Stimulated activated CD4-positive, alpha-beta T cell treated with anti-CD3 and anti-CD28 coated beads, TNF-alpha, amount 100 ng/mL, for 1 hour (primary cell): ENCODE measurements around the gene TAF6.

ENCODE experiments used
- DNase-seq, 3 donors: peaks; one replicate each; pipeline ENCODE4 v3.0.0-alpha.2; 2020; ENCODE audit warnings: low read depth in 3 of 3, low spot score in 1 of 3

Gene TAF6

DNA sequence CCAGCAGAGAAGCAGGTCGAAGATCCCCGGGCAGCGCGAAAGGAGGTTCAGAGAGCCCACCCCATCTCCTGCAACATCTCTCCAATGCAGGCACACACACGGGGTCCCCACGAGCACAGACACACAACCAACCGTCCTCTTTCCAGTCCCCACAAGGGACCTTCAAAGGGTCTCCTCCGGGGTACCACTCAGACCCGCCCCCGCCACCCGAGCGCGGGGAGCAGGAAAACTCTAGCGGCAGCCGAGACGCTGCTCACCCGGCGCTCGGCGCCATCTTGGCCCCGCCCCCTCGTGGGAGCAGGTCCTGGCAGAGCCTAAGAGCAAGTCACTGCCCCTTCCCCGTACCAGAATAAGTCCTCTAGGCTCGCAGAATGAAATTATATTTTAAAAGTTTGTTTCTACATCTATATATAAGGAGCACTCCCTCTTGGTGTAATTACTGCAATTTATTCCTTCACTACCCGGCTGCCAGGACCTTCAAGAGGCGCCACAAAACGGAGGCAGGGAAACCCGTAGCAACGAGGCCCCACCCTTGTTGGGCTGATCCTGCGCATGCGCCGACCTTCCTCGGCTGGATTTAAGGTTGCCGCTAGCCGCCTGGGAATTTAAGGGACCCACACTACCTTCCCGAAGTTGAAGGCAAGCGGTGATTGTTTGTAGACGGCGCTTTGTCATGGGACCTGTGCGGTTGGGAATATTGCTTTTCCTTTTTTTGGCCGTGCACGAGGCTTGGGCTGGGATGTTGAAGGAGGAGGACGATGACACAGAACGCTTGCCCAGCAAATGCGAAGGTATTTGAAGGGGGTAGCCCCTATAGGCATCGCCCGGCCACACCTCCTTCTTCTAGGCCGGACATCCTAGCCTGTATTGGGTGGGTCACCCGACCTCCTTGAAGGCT is at the start of gene TAF6, which contains the start of gene CNPY4:
TAF6 (minus strand) TSS at position 287 of the 898 bp plus-strand sequence. CDS start 5,149 bp downstream, outside the sequence.
CNPY4 (plus strand) TSS at position 563 of the 898 bp plus-strand sequence; CDS start at position 674, 111 bp downstream.
- DNase-seq: peak; percentile 88 to 93 (median 91)

DNA sequence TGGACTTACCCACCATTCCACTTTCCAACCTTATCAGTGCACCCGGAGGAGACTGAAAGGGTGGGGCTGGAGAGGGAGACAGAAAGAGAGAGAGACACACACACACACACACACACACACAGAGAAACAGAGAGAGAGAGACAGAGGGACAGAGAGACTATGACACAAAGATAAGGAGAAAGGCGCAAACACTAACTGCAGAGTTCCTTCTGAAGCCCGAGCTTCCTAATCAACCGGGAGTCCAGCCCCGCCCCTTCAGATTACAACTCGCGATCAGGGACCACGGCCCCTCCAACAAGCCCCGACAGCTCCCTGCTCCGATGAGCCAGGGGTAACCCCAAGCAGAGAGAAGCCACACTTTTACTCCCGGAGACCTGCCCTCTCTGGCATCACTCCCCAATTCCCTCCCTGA is 48.8 kb upstream of the TAF6 start:
- no peak for DNase-seq

DNA sequence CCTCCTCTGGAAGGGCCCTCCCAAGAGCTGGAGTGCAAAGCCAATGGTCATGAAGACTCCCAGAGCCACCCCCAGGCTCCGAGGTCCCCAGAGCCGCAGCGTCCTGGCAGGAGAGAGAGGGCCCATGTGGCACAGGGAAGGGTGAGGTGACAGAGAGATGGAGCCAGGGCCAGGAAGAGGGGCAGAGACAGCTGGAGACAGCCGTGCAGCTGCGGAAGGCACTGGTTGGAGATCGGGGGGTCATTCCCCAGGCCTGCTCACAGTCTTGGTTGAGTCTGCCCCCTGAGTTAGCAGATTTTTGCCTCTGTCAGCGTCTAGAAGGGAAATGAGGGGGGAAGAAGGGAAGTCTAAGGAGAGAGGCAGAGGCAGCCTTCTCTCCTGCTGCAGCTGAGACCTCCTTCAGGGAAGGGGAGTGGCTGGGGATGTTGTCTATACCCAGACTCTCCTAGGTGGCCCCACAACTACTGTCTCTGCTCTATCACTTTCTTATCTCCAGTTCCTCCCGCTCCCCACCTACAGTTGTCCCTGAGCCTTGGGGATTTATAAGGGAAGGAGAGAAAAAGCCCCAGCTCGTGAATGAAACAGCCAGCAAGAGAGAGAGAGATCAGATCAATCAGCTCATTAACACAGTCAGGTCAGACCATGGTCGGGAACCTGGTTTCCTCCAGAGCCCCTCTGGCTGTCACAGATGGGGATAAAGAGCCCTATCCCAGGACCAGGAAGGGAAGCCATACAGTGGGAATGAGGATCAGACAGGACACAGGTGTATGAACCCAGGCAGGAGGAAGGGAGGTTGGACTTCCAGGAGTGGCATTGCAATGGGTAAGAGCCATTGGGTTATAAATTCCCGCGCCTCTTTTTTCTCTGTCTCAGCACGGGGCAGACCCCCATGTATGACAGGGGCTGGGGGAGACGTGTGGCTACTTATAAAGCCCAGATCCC is 48.1 kb upstream of the TAF6 start:
- DNase-seq: no peak

DNA sequence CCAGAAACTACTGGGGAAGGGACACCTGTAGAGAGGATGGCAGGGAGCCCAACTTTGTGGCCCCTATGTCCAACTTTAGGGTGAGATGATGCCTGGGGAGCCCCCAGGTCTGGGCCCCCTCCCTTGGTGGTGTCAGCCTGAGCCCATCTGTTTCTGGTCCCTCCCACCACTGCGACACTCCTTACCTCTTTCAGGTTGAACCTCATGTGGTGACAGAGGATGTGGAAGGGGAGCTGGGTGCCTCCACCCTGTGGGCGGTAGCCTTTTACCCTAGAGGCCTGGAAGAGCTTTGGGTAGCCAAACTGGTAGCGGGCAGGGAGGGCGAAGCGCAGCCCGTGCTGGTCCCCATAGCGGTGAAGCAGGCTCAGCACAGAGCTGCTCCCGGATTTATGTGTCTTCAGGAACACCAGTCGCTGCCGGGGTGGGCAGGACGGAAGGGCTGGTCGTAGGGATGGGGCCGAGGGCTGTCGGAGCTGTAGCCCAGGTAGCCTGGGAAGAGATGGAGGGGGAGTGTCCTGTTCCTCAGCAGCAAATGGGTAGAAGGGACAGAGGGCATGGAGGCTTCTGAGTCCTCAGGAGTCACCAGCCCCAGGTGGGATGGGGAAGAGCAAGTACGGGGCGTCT is 47.3 kb upstream of the TAF6 start:
- no peak for DNase-seq

DNA sequence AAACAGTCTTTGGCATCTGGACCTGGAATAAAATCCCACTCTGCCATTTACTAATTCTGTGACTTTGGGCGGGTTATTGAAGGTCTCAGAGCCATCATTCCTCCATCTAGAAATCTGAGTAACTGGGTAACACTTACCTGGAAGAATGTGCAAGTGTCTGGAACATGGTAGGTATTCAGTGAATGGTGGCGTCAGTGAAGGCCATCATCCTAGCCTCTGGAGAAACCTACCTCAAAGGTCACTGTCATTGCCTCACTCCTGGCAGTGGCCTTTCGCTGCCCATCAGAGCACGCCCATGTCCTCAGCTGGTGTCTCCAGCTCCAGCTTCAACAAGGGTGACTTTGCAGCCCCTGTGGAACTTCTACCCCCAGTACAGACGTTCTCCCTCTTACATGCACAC is 44.7 kb upstream of the TAF6 start:
- no peak for DNase-seq

DNA sequence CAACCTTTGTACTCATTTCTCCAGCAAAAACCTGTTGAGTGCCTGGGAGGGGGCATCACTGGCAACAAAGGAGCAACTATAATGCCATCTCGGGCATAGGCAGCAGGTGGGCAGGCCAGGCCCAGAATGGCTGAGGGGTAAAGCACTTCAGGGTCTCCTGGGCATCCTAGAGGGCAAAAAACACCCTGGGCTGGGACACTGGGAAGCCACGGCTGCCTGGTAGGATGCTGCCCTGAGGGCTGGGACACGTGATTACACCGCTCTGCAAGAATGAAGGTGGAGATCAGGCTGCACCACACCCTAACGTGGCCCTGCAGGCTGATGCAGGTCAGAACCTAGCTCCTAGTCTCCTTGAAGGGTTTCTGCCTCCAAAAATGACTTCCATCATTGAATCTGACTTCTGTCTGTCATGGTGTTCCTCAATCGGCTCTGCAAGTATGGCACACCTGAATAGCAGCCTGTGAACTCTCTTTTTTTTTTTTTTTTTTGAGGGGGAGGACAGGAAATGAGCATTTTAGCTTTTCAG is 43.9 kb upstream of the TAF6 start:
- no peak for DNase-seq

DNA sequence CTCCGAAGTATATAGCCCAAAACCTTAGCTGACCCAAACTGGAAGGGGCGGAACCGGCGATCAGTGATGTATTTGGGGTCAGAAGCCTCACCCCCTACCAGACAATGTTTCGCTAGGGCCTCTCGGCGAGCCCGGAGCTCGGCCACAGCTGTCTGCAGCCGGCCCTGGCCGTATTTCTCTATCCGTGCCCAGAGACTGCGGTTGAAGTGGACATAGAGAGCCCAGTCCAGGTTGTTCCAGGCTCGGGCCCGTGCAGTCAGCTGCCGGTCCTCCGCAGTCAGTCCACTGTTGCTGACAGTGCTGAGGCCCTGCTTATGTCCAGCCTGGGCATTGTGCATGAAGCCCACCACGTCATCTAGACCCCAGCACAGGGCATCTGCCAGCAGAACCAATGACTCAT is 40.9 kb upstream of the TAF6 start:
- no peak for DNase-seq

DNA sequence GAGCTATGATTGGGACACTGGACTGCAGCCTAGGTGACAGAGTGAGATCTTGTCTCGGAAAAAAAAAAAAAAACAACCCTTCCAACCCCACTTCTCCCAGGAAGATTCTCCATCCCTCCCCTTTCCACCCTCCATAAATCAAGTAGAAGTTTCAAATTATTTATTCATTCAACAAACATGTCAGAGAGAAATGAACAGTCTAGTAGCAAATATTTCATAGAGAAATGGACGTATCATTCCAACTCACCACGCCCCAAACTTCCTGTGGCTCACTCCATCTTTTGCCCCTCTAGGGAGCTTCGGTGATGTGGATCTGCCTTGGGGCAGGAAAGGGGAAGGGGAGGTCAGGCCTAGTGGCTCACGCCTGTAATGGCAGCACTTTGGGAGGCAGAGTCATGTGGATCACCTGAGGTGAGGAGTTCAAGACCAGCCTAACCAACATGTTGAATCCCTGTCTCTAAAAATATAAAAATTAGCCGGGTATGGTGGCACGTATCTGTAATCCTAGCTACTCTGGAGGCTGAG is 40.0 kb upstream of the TAF6 start:
- no peak for DNase-seq

DNA sequence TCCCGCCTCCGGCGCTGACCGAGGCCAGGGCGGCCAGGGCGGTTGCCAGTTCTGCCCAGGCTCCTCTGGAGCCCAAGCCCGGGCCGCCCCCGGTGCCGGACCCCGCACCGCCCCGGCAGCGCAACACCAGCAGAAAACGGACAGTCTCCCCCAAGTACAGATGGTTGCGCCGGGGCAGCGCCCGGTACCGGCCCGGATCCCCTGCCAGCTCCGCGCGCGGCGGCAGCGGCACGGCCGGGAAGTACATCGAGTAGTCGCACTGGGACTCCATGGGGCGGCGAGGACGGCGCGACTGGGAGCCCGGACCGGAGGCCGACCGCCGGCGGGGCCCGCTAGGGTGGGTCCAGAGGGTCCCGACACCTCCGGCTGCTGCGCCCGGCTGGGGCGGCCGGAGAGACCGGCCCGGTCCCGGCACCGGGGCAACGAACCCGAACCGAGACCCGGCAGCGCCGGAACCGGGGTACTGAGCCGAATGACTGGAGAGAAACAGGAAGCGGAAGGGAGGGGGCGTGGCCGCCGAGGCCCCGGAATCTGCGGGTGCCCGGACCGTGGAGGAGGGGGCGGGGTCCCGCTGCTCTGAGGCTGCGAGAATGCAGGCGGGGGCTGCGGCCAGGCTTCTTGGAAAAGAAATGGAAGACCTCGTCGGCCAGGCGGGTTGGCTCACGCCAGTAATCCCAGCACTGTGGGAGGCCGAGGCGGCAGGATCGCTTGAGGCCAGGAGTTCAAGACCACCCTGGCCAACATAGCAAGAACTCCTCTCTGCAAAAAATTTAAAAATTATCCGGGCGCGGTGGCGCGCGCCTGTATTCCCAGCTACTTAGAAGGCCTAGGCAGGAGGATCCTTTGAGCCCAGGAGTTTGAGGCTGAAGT is 39.3 kb upstream of the TAF6 start, which contains the start of gene TRAPPC14:
TRAPPC14 (minus strand) TSS at position 495 of the 870 bp plus-strand sequence; CDS start at position 271, 224 bp downstream.
- DNase-seq: peak; percentile 62 to 93 (median 74)

DNA sequence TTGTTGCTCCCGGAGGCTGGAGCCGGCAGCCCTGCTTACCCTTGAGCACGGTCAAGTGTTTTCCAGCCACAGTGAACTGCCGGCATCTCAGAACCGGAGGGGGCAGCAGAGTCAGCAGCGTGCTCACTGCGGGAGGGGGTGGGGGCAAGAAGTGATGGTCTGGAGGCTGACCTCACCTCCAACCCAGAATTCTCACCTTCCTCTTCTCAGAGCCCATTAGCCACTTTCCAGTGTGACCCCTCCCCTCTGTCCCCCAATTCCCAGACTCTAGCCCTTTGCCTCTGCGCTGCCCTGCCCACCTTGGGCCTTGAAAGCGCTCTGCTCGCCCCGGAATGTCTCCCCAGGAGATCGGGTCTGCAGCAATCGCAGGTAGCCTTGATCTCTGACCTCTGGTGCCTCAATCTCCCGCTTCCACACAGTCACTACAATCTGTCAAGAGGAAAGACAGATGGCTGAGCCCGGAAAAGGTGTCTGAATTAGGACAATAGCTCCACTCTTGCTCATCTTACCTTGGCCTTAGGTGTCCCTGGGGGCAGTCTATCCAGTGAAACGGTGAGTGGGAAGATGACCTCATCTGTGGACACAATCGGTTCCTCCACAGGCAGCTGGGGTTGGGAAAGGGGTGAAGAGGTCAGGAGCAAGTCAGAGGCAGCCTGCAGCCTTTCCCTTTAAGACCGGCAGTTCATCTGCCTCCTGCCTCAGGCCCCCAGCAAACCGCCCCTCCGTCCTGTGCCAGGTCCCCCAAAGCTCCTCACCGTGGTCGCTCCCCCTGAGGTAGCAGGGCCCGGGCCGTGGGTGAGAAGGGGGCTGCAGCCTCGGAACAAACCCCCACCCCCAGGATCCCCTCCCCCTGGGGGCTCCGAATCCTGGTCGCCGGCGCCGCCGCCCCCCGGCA is 38.4 kb upstream of the TAF6 start:
- no peak for DNase-seq

DNA sequence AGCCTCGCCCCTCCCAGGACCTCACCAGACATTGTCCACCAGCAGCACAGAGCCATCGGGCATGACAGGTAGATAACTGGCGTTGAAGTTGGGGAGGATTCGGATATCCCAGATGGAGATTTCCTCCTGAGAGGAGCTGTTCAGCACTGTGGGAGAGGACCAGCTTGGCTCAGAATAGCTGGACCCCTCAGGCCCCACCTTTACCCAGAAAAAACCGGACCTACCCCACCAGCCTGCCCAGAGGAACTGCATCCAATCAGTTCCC is 37.8 kb upstream of the TAF6 start:
- no peak for DNase-seq

DNA sequence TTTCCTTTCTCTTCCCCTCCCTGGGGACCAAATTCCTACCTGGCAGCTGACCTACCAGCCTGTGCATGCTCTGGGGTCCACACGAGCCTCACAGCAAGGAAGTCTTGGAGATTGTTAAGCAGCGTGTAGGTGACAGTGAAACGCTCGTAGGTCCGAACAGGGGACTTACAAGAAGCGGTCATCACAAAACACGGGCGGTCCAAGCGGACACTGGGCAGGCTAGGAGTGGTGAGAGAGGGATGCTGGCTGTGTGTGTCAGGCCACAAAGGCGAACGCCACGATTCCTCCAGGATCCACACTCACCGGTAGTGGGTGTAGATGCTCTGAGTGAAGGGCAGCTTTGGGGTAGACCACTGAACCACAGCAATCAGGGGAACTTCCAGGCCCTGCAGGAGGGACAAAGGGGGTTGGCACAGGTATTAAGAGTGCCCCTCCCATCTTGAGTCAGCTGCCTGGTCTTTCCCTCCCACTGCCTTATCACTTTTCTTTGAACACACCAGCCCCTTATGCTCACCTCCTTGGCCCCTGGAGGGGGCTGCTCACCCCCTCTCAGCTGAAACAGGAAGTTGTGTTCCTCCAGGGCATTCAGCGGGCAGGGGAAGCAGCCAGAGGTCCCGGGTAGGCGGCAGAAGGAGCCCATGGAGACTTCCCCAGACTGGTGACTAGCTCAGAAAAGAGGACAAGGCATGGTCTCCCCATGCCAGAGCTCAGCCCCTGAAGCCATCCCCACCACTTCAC is 37.3 kb upstream of the TAF6 start:
- DNase-seq: no peak

DNA sequence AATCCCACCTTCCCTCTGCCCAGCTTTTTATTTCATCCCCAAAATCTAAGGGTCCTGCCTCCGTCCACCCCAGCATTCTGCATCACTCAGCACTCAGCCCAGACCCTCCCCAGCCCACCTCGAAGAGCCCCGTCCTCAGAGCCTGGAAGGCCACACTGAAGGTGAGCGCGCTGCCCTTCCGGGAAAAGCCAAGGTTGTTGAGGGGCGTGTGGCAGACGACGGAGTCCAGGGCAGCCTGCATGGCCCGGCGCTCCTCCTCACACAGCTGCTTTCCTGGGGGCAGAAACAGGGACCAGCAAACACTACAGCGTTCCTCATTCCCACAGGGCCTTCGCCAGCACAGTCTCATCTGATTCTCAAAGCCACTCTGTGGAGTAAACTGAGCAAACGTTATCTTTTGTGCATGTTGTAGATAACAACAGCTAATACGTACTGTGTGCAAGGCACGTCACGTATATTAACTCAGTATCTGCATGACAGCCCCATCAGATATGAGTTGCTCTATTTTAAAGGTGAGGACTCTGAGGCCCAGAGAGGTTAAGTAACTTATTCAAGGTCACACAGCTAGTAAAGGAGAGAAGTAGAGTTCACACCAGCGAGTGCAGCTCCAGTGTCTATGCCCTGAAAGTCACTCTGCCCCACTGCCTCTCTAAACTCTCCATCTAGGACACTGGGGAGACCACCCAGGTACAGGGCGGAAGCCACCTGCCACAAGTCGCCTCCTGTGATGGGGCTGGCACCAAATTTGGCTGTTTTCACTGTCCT is 36.6 kb upstream of the TAF6 start:
- no peak for DNase-seq

DNA sequence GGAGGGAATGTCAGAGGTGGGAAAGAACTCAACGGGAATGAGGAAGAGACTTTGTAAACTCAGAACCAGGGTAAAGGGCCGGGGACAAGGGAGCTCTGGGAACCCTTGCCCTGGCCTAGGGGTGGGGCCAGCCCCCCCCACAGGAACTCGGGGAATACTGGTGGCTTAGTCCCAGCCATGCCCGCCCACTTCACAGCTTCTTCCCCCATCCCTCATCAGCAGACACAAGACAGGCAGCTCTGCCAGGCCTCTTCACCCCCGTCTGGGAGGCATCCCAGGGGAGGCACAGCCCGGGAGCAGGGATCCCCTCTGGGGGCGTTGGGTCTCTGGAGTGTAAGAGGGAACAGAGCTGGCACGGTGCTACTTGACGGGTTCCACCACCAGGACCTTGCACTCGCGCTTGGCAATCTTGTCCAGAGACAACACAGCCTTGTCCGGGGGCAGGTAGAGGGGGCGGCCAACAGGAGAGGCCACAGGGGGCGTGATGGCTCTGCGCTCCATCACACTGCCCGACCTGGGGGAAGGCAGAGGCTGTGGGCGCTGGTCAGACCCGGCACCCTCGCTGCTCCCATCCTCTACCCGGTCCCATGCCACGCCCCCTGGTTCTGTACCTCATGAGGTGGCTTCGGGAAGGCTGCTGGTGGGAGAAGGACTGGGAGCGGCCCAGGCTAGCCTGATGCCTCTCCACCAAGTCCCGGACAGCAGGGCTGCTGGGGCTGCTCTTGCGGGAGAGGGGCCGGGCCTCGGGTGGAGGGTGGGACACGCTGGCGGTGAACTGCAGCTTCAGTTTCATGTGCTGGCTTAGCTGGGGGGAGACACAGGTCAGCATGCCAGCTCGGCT is 35.7 kb upstream of the TAF6 start:
- no peak for DNase-seq

DNA sequence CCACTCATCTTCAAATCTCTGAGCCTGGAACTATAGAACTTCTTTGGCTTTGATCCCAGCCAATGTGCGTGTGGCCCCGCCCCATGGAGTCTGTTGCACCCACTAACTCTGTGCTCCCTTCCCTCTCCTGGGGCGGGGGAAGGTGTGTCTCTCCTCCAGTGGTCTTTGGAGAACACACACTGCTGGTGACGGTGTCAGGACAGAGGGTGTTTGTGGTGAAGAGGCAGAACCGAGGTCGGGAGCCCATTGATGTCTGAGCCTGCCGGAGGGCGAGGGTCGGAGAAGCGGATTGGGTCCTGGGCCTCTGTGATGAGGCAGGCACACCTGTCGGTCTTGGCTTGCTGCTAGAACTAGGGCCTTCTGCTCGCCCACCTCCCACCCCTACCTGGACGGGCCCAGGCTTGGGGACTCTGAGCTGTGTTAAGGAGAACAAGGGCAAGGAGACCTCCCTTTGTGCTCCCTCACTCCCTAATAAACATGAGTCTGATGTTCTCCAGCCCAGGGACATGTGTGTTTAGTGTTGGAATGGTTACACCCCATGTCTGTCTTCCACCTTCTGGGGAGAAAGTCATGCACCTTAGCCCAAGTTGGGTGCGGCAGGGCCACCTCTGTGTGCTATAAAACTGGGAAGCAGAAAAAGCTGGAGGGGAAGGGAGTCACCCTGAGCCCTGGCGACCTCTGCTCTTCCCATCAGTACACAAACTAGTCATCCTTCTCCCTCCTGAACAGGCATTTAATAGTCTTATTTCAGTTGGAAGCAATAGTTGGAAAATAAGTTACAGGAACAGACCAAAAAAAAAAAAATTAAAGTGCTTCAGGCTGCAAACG is 34.8 kb upstream of the TAF6 start:
- no peak for DNase-seq
